ENCODE data around the gene SERPINB1. TPM values are rescaled to one million over a fixed set of nuclear protein-coding genes. Genes with fewer than 3 reads are reported as not detected.

The SERPINB1 gene
- polyA plus RNA-seq, 2 of the 4 experiments (the other 2 are of a cell fraction) = 52.7 to 135 TPM

GRCh38 chr6:2816158-2816557 is 25.5 kb downstream of the SERPINB1 start:
- Histone ChIP-seq H3K27ac (no peak overlapping the region), H3K9me3 (peaks cover 9% of the 10 kb centered on the region), H3K4me3 (no peak overlapping the region), H3K4me1 (peaks cover 16% of the 10 kb centered on the region; the same call in 2 of the 3 replicates), H3K4me2 (no peak overlapping the region)
- ATAC-seq (no peak), FAIRE-seq (no peak), DNase-seq (ENCODE audit: low read depth in 1 of 2, low spot score in 1 of 2) (no peak)
- ChIA-PET POLR2A (no interaction called here), CTCF (no interaction called here)
- TF ChIP-seq NR3C1 (IDR thresholded peaks at IDR 0.05) (no peak), HOXB5 (CRISPR knock-in tag; IDR thresholded peaks at IDR 0.05) (no peak), TFCP2L1 (CRISPR knock-in tag; IDR thresholded peaks at IDR 0.05) (no peak), ESRRA (IDR thresholded peaks at IDR 0.05; ENCODE audit: borderline replicate concordance, low read length) (no peak), FOSB (CRISPR knock-in tag; IDR thresholded peaks at IDR 0.05) (no peak), NPAS2 (CRISPR knock-in tag; IDR thresholded peaks at IDR 0.05; ENCODE audit: borderline replicate concordance) (no peak), KDM5A (IDR thresholded peaks at IDR 0.05) (no peak), TP53 (CRISPR knock-in tag; IDR thresholded peaks at IDR 0.05) (no peak), CHD4 (IDR thresholded peaks at IDR 0.05; ENCODE audit: borderline replicate concordance) (no peak), RAD21 (conservative IDR thresholded peaks at IDR 0.05 in 1 of 2, IDR thresholded peaks at IDR 0.05 in 1 of 2) (no peak), HES2 (IDR thresholded peaks at IDR 0.05) (no peak), ATOH8 (CRISPR knock-in tag; IDR thresholded peaks at IDR 0.05; ENCODE audit: low read depth) (no peak), BHLHE40 (IDR thresholded peaks at IDR 0.05; ENCODE audit: low read depth, low read length) (no peak), CBX2 (IDR thresholded peaks at IDR 0.05; ENCODE audit: borderline replicate concordance, low read depth) (no peak), HOXB13 (CRISPR knock-in tag; IDR thresholded peaks at IDR 0.05; ENCODE audit: low read depth) (no peak), ZFP36 (IDR thresholded peaks at IDR 0.05; ENCODE audit: borderline replicate concordance, partially characterized antibody) (no peak)

DNA sequence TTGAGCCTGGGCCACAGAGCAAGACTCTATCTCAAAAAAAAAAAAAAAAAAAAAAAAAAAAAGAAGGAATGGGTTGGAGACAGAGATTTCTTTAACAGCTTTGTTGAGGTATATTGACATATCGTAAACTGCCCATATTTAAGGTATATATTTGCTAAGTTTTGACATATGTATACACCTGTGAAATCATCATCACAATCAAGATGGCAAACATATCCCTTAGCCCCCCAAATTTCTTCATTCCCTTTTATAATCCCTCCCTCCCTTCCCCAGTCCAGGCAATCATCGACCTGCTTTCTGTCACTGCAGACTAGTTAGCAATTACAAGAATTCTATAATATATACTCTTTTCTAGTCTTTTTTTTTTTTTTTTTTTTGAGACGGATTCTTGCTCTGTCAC is 29.0 kb downstream of the SERPINB1 start:
- POLR2A ChIA-PET = no interaction called here
- Histone ChIP-seq H3K9me3 (peaks cover 9% of the 10 kb centered on the region), H3K4me1 (peaks cover 3% of the 10 kb centered on the region; the same call in 2 of the 3 replicates), H3K4me3 (no peak overlapping the region), H3K4me2 (no peak overlapping the region), H3K27ac (no peak overlapping the region)
- ATAC-seq (no peak), DNase-seq (ENCODE audit: low read depth in 1 of 2, low spot score in 1 of 2) (no peak), FAIRE-seq (no peak)
- TF ChIP-seq USF2 (IDR thresholded peaks at IDR 0.05) = no peak
- no peak for TF ChIP-seq FOSL2 (IDR thresholded peaks at IDR 0.05)
- TF ChIP-seq FOSL2 (CRISPR knock-in tag; IDR thresholded peaks at IDR 0.05) = no peak
- TF ChIP-seq CHD2 (IDR thresholded peaks at IDR 0.05; ENCODE audit: low read length, partially characterized antibody) = no peak
- no peak for TF ChIP-seq JUNB (IDR thresholded peaks at IDR 0.05)
- TF ChIP-seq NPAS2 (CRISPR knock-in tag; IDR thresholded peaks at IDR 0.05; ENCODE audit: borderline replicate concordance) = no peak
- no peak for TF ChIP-seq HOXB5 (CRISPR knock-in tag; IDR thresholded peaks at IDR 0.05)
- TF ChIP-seq RNF2 (IDR thresholded peaks at IDR 0.05; ENCODE audit: borderline replicate concordance, low read depth) = no peak
- TF ChIP-seq RARB (CRISPR knock-in tag; IDR thresholded peaks at IDR 0.05) = no peak
- no peak for TF ChIP-seq ZSCAN20 (CRISPR knock-in tag; IDR thresholded peaks at IDR 0.05)
- no peak for TF ChIP-seq PHF8 (IDR thresholded peaks at IDR 0.05; ENCODE audit: borderline replicate concordance, low read depth)
- no peak for TF ChIP-seq CBX8 (IDR thresholded peaks at IDR 0.05)
- WGBS (ENCODE audit: missing lambda C conversion rate) = 71% methylated on average over 3 of the region's 3 CpGs
- CTCF ChIA-PET = interaction anchor here (0.6 to 0.8 kb wide), 2 partner anchors 9 to 119 kb away, joined by 3 read pairs; no protein-coding TSS in a partner anchor

Measured in A549 (cell line).